Measurements from ENCODE around the gene CPNE7.
"Not testable (repeated sequence)": the region's sequence is repeated elsewhere in the genome, so short reads cannot be mapped to it uniquely, and the experiment has no call there.

CPNE7 gene

GRCh38 chr16:89583197-89583894, 7.8 kb downstream of the CPNE7 start:
- Histone ChIP-seq H3K4me3 (ENCODE audit: low read depth in 1 of 5, low read length in 5 of 5) (no peak overlapping the region), H3K27ac (ENCODE audit: low read depth, low read length) (no peak overlapping the region), H3K9me3 (ENCODE audit: control insufficient read depth in 5 of 5, low read length in 5 of 5) (no peaks in the 10 kb centered on the region), H3K9ac (ENCODE audit: low read length in 5 of 5) (no peak overlapping the region), H3K27me3 (ENCODE audit: control insufficient read depth in 5 of 5, insufficient read depth in 4 of 5, low read length in 5 of 5) (peaks cover 0 to 7% (median 0%) of the 10 kb centered on the region in 5 donors), H3K4me1 (ENCODE audit: control insufficient read depth in 5 of 5, insufficient read depth in 5 of 5, low read length in 5 of 5) (peaks cover 0 to 21% (median 4%) of the 10 kb centered on the region in 5 donors), H3K36me3 (ENCODE audit: control insufficient read depth in 5 of 5, insufficient read depth in 5 of 5, low read length in 5 of 5) (no peaks in the 10 kb centered on the region)

- H3K9ac ChIP-seq (ENCODE audit: low read length in 5 of 5): no peak overlapping the region
- no peak overlapping the region for H3K4me3 ChIP-seq (ENCODE audit: low read depth in 1 of 5, low read length in 5 of 5)
- H3K4me1 ChIP-seq (ENCODE audit: control insufficient read depth in 5 of 5, insufficient read depth in 5 of 5, low read length in 5 of 5): peaks cover 0 to 21% (median 4%) of the 10 kb centered on the region in 5 donors
- peaks cover 0 to 7% (median 0%) of the 10 kb centered on the region in 5 donors for H3K27me3 ChIP-seq (ENCODE audit: control insufficient read depth in 5 of 5, insufficient read depth in 4 of 5, low read length in 5 of 5)
- no peaks in the 10 kb centered on the region for H3K36me3 ChIP-seq (ENCODE audit: control insufficient read depth in 5 of 5, insufficient read depth in 5 of 5, low read length in 5 of 5)
- H3K27ac ChIP-seq (ENCODE audit: low read depth, low read length): no peak overlapping the region
- no peaks in the 10 kb centered on the region for H3K9me3 ChIP-seq (ENCODE audit: control insufficient read depth in 5 of 5, low read length in 5 of 5)
Measured at GRCh38 chr16:89583895-89584644, 8.5 kb downstream of the CPNE7 start.

- Histone ChIP-seq H3K4me3 (ENCODE audit: low read depth in 1 of 5, low read length in 5 of 5) (no peak overlapping the region), H3K36me3 (ENCODE audit: control insufficient read depth in 5 of 5, insufficient read depth in 5 of 5, low read length in 5 of 5) (no peaks in the 10 kb centered on the region), H3K9me3 (ENCODE audit: control insufficient read depth in 5 of 5, low read length in 5 of 5) (no peaks in the 10 kb centered on the region), H3K27ac (ENCODE audit: low read depth, low read length) (no peak overlapping the region), H3K9ac (ENCODE audit: low read length in 5 of 5) (no peak overlapping the region), H3K4me1 (ENCODE audit: control insufficient read depth in 5 of 5, insufficient read depth in 5 of 5, low read length in 5 of 5) (peaks cover 0 to 21% (median 4%) of the 10 kb centered on the region in 5 donors), H3K27me3 (ENCODE audit: control insufficient read depth in 5 of 5, insufficient read depth in 4 of 5, low read length in 5 of 5) (peaks cover 0 to 7% (median 0%) of the 10 kb centered on the region in 5 donors)
Measured at GRCh38 chr16:89584768-89585549, 9.4 kb downstream of the CPNE7 start.

GRCh38 chr16:89586218-89586617, 10.7 kb downstream of the CPNE7 start:
- Histone ChIP-seq H3K4me3 (ENCODE audit: low read depth in 1 of 5, low read length in 5 of 5) (no peak overlapping the region), H3K9ac (ENCODE audit: low read length in 5 of 5) (no peak overlapping the region), H3K27me3 (ENCODE audit: control insufficient read depth in 5 of 5, insufficient read depth in 4 of 5, low read length in 5 of 5) (peaks cover 0 to 7% (median 0%) of the 10 kb centered on the region in 5 donors), H3K4me1 (ENCODE audit: control insufficient read depth in 5 of 5, insufficient read depth in 5 of 5, low read length in 5 of 5) (peaks cover 0 to 21% (median 4%) of the 10 kb centered on the region in 5 donors), H3K9me3 (ENCODE audit: control insufficient read depth in 5 of 5, low read length in 5 of 5) (no peaks in the 10 kb centered on the region), H3K36me3 (ENCODE audit: control insufficient read depth in 5 of 5, insufficient read depth in 5 of 5, low read length in 5 of 5) (no peaks in the 10 kb centered on the region), H3K27ac (ENCODE audit: low read depth, low read length) (no peak overlapping the region)

GRCh38 chr16:89586853-89587252, 11.3 kb downstream of the CPNE7 start:
- no peak overlapping the region for H3K27ac ChIP-seq (ENCODE audit: low read depth, low read length)
- peaks cover 0 to 18% (median 4%) of the 10 kb centered on the region in 5 donors for H3K4me1 ChIP-seq (ENCODE audit: control insufficient read depth in 5 of 5, insufficient read depth in 5 of 5, low read length in 5 of 5)
- no peak overlapping the region for H3K4me3 ChIP-seq (ENCODE audit: low read depth in 1 of 5, low read length in 5 of 5)
- peaks cover 0 to 7% (median 0%) of the 10 kb centered on the region in 5 donors for H3K27me3 ChIP-seq (ENCODE audit: control insufficient read depth in 5 of 5, insufficient read depth in 4 of 5, low read length in 5 of 5)
- H3K36me3 ChIP-seq (ENCODE audit: control insufficient read depth in 5 of 5, insufficient read depth in 5 of 5, low read length in 5 of 5): no peaks in the 10 kb centered on the region
- no peak overlapping the region for H3K9ac ChIP-seq (ENCODE audit: low read length in 5 of 5)
- H3K9me3 ChIP-seq (ENCODE audit: control insufficient read depth in 5 of 5, low read length in 5 of 5): no peaks in the 10 kb centered on the region

- H3K27ac ChIP-seq (ENCODE audit: low read depth, low read length); H3K4me3 ChIP-seq (ENCODE audit: low read depth in 1 of 5, low read length in 5 of 5); H3K9ac ChIP-seq (ENCODE audit: low read length in 5 of 5); H3K4me1 ChIP-seq (ENCODE audit: control insufficient read depth in 5 of 5, insufficient read depth in 5 of 5, low read length in 5 of 5); H3K36me3 ChIP-seq (ENCODE audit: control insufficient read depth in 5 of 5, insufficient read depth in 5 of 5, low read length in 5 of 5); H3K9me3 ChIP-seq (ENCODE audit: control insufficient read depth in 5 of 5, low read length in 5 of 5); H3K27me3 ChIP-seq (ENCODE audit: control insufficient read depth in 5 of 5, insufficient read depth in 4 of 5, low read length in 5 of 5): not testable (repeated sequence)
Measured at GRCh38 chr16:89587676-89588075, 12.1 kb downstream of the CPNE7 start.

GRCh38 chr16:89588413-89589109, 13.0 kb downstream of the CPNE7 start:
- Histone ChIP-seq H3K36me3 (ENCODE audit: control insufficient read depth in 5 of 5, insufficient read depth in 5 of 5, low read length in 5 of 5) (no peaks in the 10 kb centered on the region), H3K9ac (ENCODE audit: low read length in 5 of 5) (no peak overlapping the region), H3K27me3 (ENCODE audit: control insufficient read depth in 5 of 5, insufficient read depth in 4 of 5, low read length in 5 of 5) (peaks cover 0 to 7% (median 0%) of the 10 kb centered on the region in 5 donors), H3K4me1 (ENCODE audit: control insufficient read depth in 5 of 5, insufficient read depth in 5 of 5, low read length in 5 of 5) (peaks cover 0 to 4% (median 0%) of the 10 kb centered on the region in 5 donors), H3K27ac (ENCODE audit: low read depth, low read length) (no peak overlapping the region), H3K4me3 (ENCODE audit: low read depth in 1 of 5, low read length in 5 of 5) (no peak overlapping the region), H3K9me3 (ENCODE audit: control insufficient read depth in 5 of 5, low read length in 5 of 5) (no peaks in the 10 kb centered on the region)

- peaks cover 0 to 7% (median 0%) of the 10 kb centered on the region in 5 donors for H3K27me3 ChIP-seq (ENCODE audit: control insufficient read depth in 5 of 5, insufficient read depth in 4 of 5, low read length in 5 of 5)
- no peaks in the 10 kb centered on the region for H3K9me3 ChIP-seq (ENCODE audit: control insufficient read depth in 5 of 5, low read length in 5 of 5)
- H3K4me3 ChIP-seq (ENCODE audit: low read depth in 1 of 5, low read length in 5 of 5): no peak overlapping the region
- H3K9ac ChIP-seq (ENCODE audit: low read length in 5 of 5): no peak overlapping the region
- H3K36me3 ChIP-seq (ENCODE audit: control insufficient read depth in 5 of 5, insufficient read depth in 5 of 5, low read length in 5 of 5): no peaks in the 10 kb centered on the region
- peaks cover 0 to 4% (median 0%) of the 10 kb centered on the region in 5 donors for H3K4me1 ChIP-seq (ENCODE audit: control insufficient read depth in 5 of 5, insufficient read depth in 5 of 5, low read length in 5 of 5)
- no peak overlapping the region for H3K27ac ChIP-seq (ENCODE audit: low read depth, low read length)
Measured at GRCh38 chr16:89589241-89589926, 13.8 kb downstream of the CPNE7 start.

GRCh38 chr16:89593841-89594240, 18.3 kb downstream of the CPNE7 start:
- Histone ChIP-seq H3K9ac (ENCODE audit: low read length in 5 of 5) (no peak overlapping the region), H3K4me3 (ENCODE audit: low read depth in 1 of 5, low read length in 5 of 5) (no peak overlapping the region), H3K27me3 (ENCODE audit: control insufficient read depth in 5 of 5, insufficient read depth in 4 of 5, low read length in 5 of 5) (no peaks in the 10 kb centered on the region), H3K36me3 (ENCODE audit: control insufficient read depth in 5 of 5, insufficient read depth in 5 of 5, low read length in 5 of 5) (no peaks in the 10 kb centered on the region), H3K9me3 (ENCODE audit: control insufficient read depth in 5 of 5, low read length in 5 of 5) (no peaks in the 10 kb centered on the region), H3K4me1 (ENCODE audit: control insufficient read depth in 5 of 5, insufficient read depth in 5 of 5, low read length in 5 of 5) (no peaks in the 10 kb centered on the region), H3K27ac (ENCODE audit: low read depth, low read length) (no peak overlapping the region)
